Stimulated activated CD4-positive, alpha-beta T cell treated with anti-CD3 and anti-CD28 coated beads, TNF-alpha, amount 100 ng/mL, for 4 hours (primary cell): ENCODE data around the gene GSTK1.
"Not testable (repeated sequence)": the region's sequence is repeated elsewhere in the genome, so short reads cannot be mapped to it uniquely, and the experiment has no call there.

Experiments
- DNase-seq, 3 experiments: peaks; one replicate each; pipeline ENCODE4 v3.0.0-alpha.2; 2020; ENCODE audit warnings: low read depth in 3 of 3

GSTK1 gene

GRCh38 chr7:143263266-143264195 is at the start of gene GSTK1:
TSS of gene GSTK1 (plus strand) at chr7:143263441. CDS start at chr7:143263514, 73 bp downstream.
- peak; percentile 69 to 71 (median 70) for DNase-seq

GRCh38 chr7:143213478-143213877 is 49.8 kb upstream of the GSTK1 start:
- DNase-seq: not testable (repeated sequence)

- DNase-seq: peak; percentile 8 to 35 (median 28)
Measured at GRCh38 chr7:143214789-143215679, 48.2 kb upstream of the GSTK1 start.

GRCh38 chr7:143216151-143216550 is 47.1 kb upstream of the GSTK1 start:
- no peak for DNase-seq

- DNase-seq: no peak
Measured at GRCh38 chr7:143216686-143217085, 46.6 kb upstream of the GSTK1 start.

- DNase-seq: no peak
Measured at GRCh38 chr7:143217806-143218205, 45.4 kb upstream of the GSTK1 start.

- no peak for DNase-seq
Measured at GRCh38 chr7:143221286-143221685, 42.0 kb upstream of the GSTK1 start.

- no peak for DNase-seq
Measured at GRCh38 chr7:143221737-143222136, 41.5 kb upstream of the GSTK1 start, which contains the start of gene TAS2R40. TSS of gene TAS2R40 (plus strand) at chr7:143222037. CDS start at chr7:143222079, 42 bp downstream.

GRCh38 chr7:143222782-143223181 is 40.5 kb upstream of the GSTK1 start:
- DNase-seq: no peak

- DNase-seq: no peak
Measured at GRCh38 chr7:143223784-143224183, 39.5 kb upstream of the GSTK1 start.

GRCh38 chr7:143225047-143225446 is 38.2 kb upstream of the GSTK1 start:
- no peak for DNase-seq

GRCh38 chr7:143227806-143228205 is 35.4 kb upstream of the GSTK1 start:
- DNase-seq: no peak

GRCh38 chr7:143229054-143229790 is 34.0 kb upstream of the GSTK1 start:
- no peak for DNase-seq

GRCh38 chr7:143230602-143231457 is 32.4 kb upstream of the GSTK1 start:
- no peak for DNase-seq

- DNase-seq: no peak
Measured at GRCh38 chr7:143233816-143234532, 29.3 kb upstream of the GSTK1 start.

GRCh38 chr7:143234533-143234875 is 28.7 kb upstream of the GSTK1 start:
- DNase-seq: no peak

- no peak for DNase-seq
Measured at GRCh38 chr7:143235561-143235960, 27.7 kb upstream of the GSTK1 start.

GRCh38 chr7:143236408-143236990 is 26.7 kb upstream of the GSTK1 start:
- no peak for DNase-seq

- DNase-seq: no peak
Measured at GRCh38 chr7:143237366-143237765, 25.9 kb upstream of the GSTK1 start.
